Gastrocnemius medialis (tissue), 4 donors: Measurements from ENCODE around the gene EEPD1.

Experiments used
- CTCF ChIP-seq, 5 experiments: fragments of 450-650 bp in 3 of 5; fragments of 200-600 bp in 2 of 5; sonication (generic) in 2 of 5; IDR thresholded peaks in 4 of 5; conservative IDR thresholded peaks in 1 of 5; 1 replicate in 4 of 5; 2 replicates in 1 of 5; pipeline ENCODE4 v1.5.1; 2016 to 2019; ENCODE audit warnings: antibody characterized with exemption in 5 of 5, mild to moderate bottlenecking in 3 of 5, moderate library complexity in 3 of 5
- POLR2A ChIP-seq, 2 donors: fragments of 450-650 bp; IDR thresholded peaks; one replicate each; pipeline ENCODE4 v1.6.1; 2017; ENCODE audit warnings: antibody characterized with exemption in 2 of 2, mild to moderate bottlenecking in 2 of 2, moderate library complexity in 2 of 2

- TF ChIP-seq CTCF (IDR thresholded peaks at IDR 0.05 in 4 of 5, conservative IDR thresholded peaks at IDR 0.05 in 1 of 5) (peak in 1 of 5 experiments; percentile 5), POLR2A (IDR thresholded peaks at IDR 0.05) (peak; percentile 24 to 51)
Observed at GRCh38 chr7:36303202-36304098, 150.4 kb downstream of the EEPD1 start.
